ENCODE measurements around the gene NRXN3.

DNA sequence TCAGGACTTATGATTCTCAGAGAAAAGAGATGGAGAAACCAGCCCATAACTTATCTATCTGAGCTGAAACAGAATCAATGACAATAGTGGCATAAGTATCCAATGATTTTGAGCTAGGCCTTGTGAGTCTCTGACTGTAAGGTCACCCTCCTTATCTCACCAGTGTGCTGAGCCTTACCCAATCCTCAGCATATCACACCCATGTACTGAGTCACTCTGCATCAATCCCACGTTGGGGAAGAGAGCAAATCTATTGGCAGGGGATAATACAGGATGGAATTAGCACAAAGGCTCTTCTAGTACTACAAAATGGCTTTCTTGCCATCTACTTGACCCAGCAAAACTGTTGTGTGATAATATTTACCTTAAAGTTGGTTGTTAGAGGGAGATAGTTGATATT lies 997.8 kb downstream of the NRXN3 start:
- TF ChIP-seq POLR2A (IDR thresholded peaks at IDR 0.05; ENCODE audit: borderline replicate concordance, extremely low read depth, insufficient read depth, insufficient read length) (no peak), POLR2AphosphoS5 (IDR thresholded peaks at IDR 0.05; ENCODE audit: low read depth, low read length) (no peak), TCF7L2 (IDR thresholded peaks at IDR 0.05; ENCODE audit: borderline replicate concordance, extremely low read depth, insufficient read depth, insufficient read length) (no peak), EZH2 (IDR thresholded peaks at IDR 0.05) (no peak)
- TF ChIP-seq, protein P1, sequence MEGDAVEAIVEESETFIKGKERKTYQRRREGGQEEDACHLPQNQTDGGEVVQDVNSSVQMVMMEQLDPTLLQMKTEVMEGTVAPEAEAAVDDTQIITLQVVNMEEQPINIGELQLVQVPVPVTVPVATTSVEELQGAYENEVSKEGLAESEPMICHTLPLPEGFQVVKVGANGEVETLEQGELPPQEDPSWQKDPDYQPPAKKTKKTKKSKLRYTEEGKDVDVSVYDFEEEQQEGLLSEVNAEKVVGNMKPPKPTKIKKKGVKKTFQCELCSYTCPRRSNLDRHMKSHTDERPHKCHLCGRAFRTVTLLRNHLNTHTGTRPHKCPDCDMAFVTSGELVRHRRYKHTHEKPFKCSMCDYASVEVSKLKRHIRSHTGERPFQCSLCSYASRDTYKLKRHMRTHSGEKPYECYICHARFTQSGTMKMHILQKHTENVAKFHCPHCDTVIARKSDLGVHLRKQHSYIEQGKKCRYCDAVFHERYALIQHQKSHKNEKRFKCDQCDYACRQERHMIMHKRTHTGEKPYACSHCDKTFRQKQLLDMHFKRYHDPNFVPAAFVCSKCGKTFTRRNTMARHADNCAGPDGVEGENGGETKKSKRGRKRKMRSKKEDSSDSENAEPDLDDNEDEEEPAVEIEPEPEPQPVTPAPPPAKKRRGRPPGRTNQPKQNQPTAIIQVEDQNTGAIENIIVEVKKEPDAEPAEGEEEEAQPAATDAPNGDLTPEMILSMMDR (IDR thresholded peaks at IDR 0.05 in 2 of 3, conservative IDR thresholded peaks at IDR 0.05 in 1 of 3; ENCODE audit: borderline replicate concordance in 1 of 3, insufficient read depth in 1 of 3, low read depth in 2 of 3, low read length in 2 of 3), result no peak

Data from HCT116 (cell line).